ENCODE data around the gene NGEF. TPM values are rescaled to one million over a fixed set of nuclear protein-coding genes. Genes with fewer than 3 reads are reported as not detected.

Gene NGEF
- total and polyA plus RNA-seq, 3 donors from 2014 or later: 7.9 to 28.7 (median 15.6) TPM

DNA sequence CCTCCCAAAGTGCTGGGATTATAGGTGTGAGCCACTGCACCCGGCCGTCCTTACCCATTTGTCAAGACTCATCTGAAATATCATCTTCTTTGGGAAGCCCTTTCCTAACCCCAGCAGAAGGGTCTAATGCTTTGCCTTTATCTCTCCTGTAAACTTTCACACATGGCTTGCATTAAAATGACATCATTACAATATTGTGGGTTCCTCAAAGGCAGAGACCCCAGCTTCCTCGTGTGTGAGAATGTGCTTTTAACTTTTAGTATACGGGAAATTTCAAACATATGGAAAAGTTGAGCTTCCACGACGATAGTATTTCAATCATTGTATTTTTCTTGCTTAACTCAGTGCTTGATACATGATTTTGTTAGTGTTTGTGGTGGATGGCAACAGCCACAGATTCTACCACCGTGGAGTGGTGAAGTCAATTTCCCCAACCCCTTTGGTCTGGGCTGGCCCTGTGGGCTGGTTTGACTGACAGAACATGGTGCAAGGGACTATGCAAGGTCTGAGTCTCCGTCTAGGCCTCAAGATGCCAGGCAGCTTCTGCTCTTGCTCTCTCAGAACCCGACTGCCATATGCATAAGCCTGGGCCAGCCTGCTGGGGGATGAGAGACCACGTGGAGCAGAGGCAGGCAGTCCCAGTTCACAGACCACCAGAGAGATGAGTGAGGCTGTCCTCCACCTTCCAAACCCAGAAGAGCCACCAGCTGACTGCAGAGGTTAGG, 39.9 kb downstream of the NGEF start:
- TF ChIP-seq CTCF (IDR thresholded peaks at IDR 0.05) (no peak), POLR2A (IDR thresholded peaks at IDR 0.05) (no peak)
- H3K4me1 ChIP-seq: no peaks in the 10 kb centered on the region
- intact Hi-C loops (cut with DNase I; ENCODE audit: low total_unique reads): no loop called here

DNA sequence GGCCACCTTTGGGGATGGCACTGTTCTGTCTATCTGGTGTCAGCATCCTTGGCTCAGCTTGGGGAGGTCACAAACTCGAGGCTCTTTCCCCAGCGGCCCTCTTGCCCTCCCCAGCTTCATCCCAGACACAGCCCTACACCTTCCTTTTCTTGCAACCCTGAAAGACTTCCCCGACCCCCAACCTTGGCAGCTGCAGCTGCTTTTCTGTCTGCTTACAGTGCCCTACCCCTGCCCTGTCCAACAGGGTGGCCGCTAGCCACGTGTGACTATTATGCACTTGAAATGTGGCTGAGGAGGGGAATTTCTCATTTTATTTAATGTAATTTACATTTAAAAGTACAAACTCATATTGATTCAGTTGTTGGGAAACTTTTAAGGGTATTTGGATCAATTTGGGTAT, 41.3 kb downstream of the NGEF start:
- no peak for TF ChIP-seq POLR2A (IDR thresholded peaks at IDR 0.05)
- TF ChIP-seq CTCF (IDR thresholded peaks at IDR 0.05): no peak
- WGBS, 2 donors: 73 to 75% methylated on average over 5 of the region's 5 CpGs
- H3K36me3 ChIP-seq (ENCODE audit: low read depth, missing control alignments): no peaks in the 10 kb centered on the region
- no peaks in the 10 kb centered on the region for H3K4me1 ChIP-seq
- intact Hi-C loops (cut with DNase I; ENCODE audit: low total_unique reads): no loop called here
- no peak overlapping the region for H3K27ac ChIP-seq
- DNase-seq: no peak
- no peaks in the 10 kb centered on the region for H3K9me3 ChIP-seq
- no peaks in the 10 kb centered on the region for H3K27me3 ChIP-seq
- H3K4me3 ChIP-seq: no peak overlapping the region

More for the DNA sequence above, 39.9 kb downstream of the NGEF start:
- no peak for DNase-seq
- no peaks in the 10 kb centered on the region for H3K9me3 ChIP-seq
- H3K36me3 ChIP-seq (ENCODE audit: low read depth, missing control alignments): no peaks in the 10 kb centered on the region
- no peaks in the 10 kb centered on the region for H3K27me3 ChIP-seq
- no peak overlapping the region for H3K27ac ChIP-seq
- 85 to 87% methylated on average over 9 to 10 of the region's 10 CpGs for WGBS, 2 donors
- no peak overlapping the region for H3K4me3 ChIP-seq

DNA sequence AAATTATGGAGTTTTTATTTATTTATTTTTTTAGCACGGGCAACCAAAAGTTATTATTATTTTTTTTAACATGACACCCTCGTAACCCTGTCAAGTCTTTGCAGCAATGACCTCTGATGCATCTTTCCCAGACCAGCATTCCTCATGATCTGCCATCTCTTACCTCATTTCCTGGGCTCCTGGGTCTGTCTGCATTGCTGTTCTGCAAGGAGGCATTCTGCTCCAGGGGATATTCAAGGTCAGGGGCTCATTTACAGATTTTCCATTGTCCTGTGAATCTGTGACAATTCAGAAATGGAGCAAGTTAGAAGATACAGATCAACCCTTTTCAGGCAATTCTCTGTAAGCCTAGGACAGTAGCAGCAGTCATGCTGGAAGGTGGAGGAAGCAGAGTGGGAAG, 43.0 kb downstream of the NGEF start:
- 69 to 70% methylated on average over 2 of the region's 2 CpGs for WGBS, 2 donors
- Histone ChIP-seq H3K4me1 (no peaks in the 10 kb centered on the region), H3K9me3 (no peaks in the 10 kb centered on the region), H3K36me3 (ENCODE audit: low read depth, missing control alignments) (no peaks in the 10 kb centered on the region), H3K27me3 (no peaks in the 10 kb centered on the region), H3K27ac (no peak overlapping the region), H3K4me3 (no peak overlapping the region)
- no peak for TF ChIP-seq POLR2A (IDR thresholded peaks at IDR 0.05)
- TF ChIP-seq CTCF (IDR thresholded peaks at IDR 0.05): no peak
- DNase-seq: no peak
- intact Hi-C loops (cut with DNase I; ENCODE audit: low total_unique reads): no loop called here

- H3K36me3 ChIP-seq (ENCODE audit: low read depth, missing control alignments): no peaks in the 10 kb centered on the region
- H3K4me3 ChIP-seq: no peak overlapping the region
- no peak for TF ChIP-seq CTCF (IDR thresholded peaks at IDR 0.05)
- TF ChIP-seq POLR2A (IDR thresholded peaks at IDR 0.05): no peak
- no peaks in the 10 kb centered on the region for H3K4me1 ChIP-seq
- H3K9me3 ChIP-seq: no peaks in the 10 kb centered on the region
- intact Hi-C loops (cut with DNase I; ENCODE audit: low total_unique reads): no loop called here
- no peaks in the 10 kb centered on the region for H3K27me3 ChIP-seq
- 56 to 61% methylated on average over 2 of the region's 2 CpGs for WGBS, 2 donors
- DNase-seq: no peak
- H3K27ac ChIP-seq: no peak overlapping the region
These were observed 45.6 kb downstream of the NGEF start for GRCh38 chr2:232967474-232967873.

DNA sequence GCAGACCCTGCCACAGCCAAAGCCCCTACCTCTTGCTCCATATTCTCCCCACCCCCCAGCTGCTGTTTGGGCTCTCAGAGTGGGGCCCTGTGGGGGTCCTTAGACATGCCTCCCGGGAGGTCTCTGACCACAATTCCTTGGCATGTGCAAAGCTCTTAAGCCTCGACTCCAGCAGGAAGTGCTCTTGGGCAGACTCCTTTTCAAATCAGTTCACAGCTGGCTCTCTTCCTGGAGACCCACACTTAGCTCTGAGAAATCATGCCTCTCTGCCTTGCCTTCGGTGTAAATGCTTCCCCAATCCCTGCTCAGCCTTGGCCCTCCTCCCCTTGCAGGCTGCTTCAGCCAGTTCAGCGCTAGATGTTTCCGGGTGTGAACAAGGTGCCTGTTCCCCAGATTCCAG, 46.9 kb downstream of the NGEF start:
- Histone ChIP-seq H3K9me3 (no peaks in the 10 kb centered on the region), H3K36me3 (ENCODE audit: low read depth, missing control alignments) (no peaks in the 10 kb centered on the region), H3K27ac (no peak overlapping the region), H3K4me3 (no peak overlapping the region), H3K27me3 (no peaks in the 10 kb centered on the region), H3K4me1 (no peaks in the 10 kb centered on the region)
- TF ChIP-seq POLR2A (IDR thresholded peaks at IDR 0.05) (no peak), CTCF (IDR thresholded peaks at IDR 0.05) (no peak)
- intact Hi-C loops (cut with DNase I; ENCODE audit: low total_unique reads): no loop called here
- no peak for DNase-seq
- WGBS, 2 donors: 73 to 74% methylated on average over 5 of the region's 5 CpGs
